ENCODE data around the gene TMEM43. TPM values are rescaled to one million over a fixed set of nuclear protein-coding genes. Genes with fewer than 3 reads are reported as not detected.

Gene TMEM43
- total RNA-seq, 1 donor from 2014 or later = 79.2 TPM

- Histone ChIP-seq H2AFZ (ENCODE audit: low read depth, low read length) (no peak overlapping the region), H3K79me2 (ENCODE audit: insufficient read depth, low read length) (no peaks in the 10 kb centered on the region), H3K4me1 (ENCODE audit: insufficient read depth, low read length) (peaks cover 19% of the 10 kb centered on the region), H3K4me3 (ENCODE audit: insufficient read depth, low read depth, low read length) (no peak overlapping the region), H3K27me3 (ENCODE audit: insufficient read depth, low read length) (no peaks in the 10 kb centered on the region), H3K4me2 (ENCODE audit: low read length) (no peak overlapping the region), H3K36me3 (ENCODE audit: insufficient read depth, low read length) (peaks cover 30% of the 10 kb centered on the region), H3K9me3 (ENCODE audit: insufficient read depth, low read depth, low read length) (no peaks in the 10 kb centered on the region), H3K9ac (ENCODE audit: low read length) (no peak overlapping the region), H3K27ac (ENCODE audit: low read depth, low read length) (no peak overlapping the region), H4K20me1 (ENCODE audit: insufficient read depth, low read length) (peaks cover 3% of the 10 kb centered on the region)
- Mint-ChIP-seq H3K9me3 (ENCODE audit: unreplicated experiment) (no peaks in the 10 kb centered on the region), H3K27ac (ENCODE audit: unreplicated experiment) (no peak overlapping the region), H3K4me3 (ENCODE audit: unreplicated experiment) (no peak overlapping the region), H3K4me1 (ENCODE audit: low read depth, unreplicated experiment) (peaks cover 29% of the 10 kb centered on the region), H3K27me3 (ENCODE audit: low read depth, unreplicated experiment) (no peaks in the 10 kb centered on the region), H3K36me3 (ENCODE audit: low read depth, unreplicated experiment) (peaks cover 21% of the 10 kb centered on the region)
- DNase-seq (ENCODE audit: low read depth) (no peak), FAIRE-seq (no peak)
- TF ChIP-seq EZH2 (IDR thresholded peaks at IDR 0.05; ENCODE audit: insufficient read depth, low read length) (no peak), CTCF (IDR thresholded peaks at IDR 0.05; ENCODE audit: insufficient read depth, low read depth, low read length) (no peak)
Measured at GRCh38 chr3:14139771-14140170, 14.9 kb downstream of the TMEM43 start.

- peaks cover 21% of the 10 kb centered on the region for H3K36me3 Mint-ChIP-seq (ENCODE audit: low read depth, unreplicated experiment)
- Histone ChIP-seq H3K79me2 (ENCODE audit: insufficient read depth, low read length) (no peaks in the 10 kb centered on the region), H3K9ac (ENCODE audit: low read length) (no peak overlapping the region), H3K36me3 (ENCODE audit: insufficient read depth, low read length) (peaks cover 22% of the 10 kb centered on the region), H3K4me2 (ENCODE audit: low read length) (no peak overlapping the region), H2AFZ (ENCODE audit: low read depth, low read length) (no peak overlapping the region), H3K27me3 (ENCODE audit: insufficient read depth, low read length) (no peaks in the 10 kb centered on the region), H3K9me3 (ENCODE audit: insufficient read depth, low read depth, low read length) (no peaks in the 10 kb centered on the region), H3K27ac (ENCODE audit: low read depth, low read length) (no peak overlapping the region), H3K4me1 (ENCODE audit: insufficient read depth, low read length) (peaks cover 28% of the 10 kb centered on the region), H3K4me3 (ENCODE audit: insufficient read depth, low read depth, low read length) (no peak overlapping the region), H4K20me1 (ENCODE audit: insufficient read depth, low read length) (peaks cover 3% of the 10 kb centered on the region)
- H3K27me3 Mint-ChIP-seq (ENCODE audit: low read depth, unreplicated experiment) = no peaks in the 10 kb centered on the region
- no peak for DNase-seq (ENCODE audit: low read depth)
- peak overlapping the region; percentile 66 for H3K27ac Mint-ChIP-seq (ENCODE audit: unreplicated experiment)
- no peak for FAIRE-seq
- no peak for TF ChIP-seq CTCF (IDR thresholded peaks at IDR 0.05; ENCODE audit: insufficient read depth, low read depth, low read length)
- no peak for TF ChIP-seq EZH2 (IDR thresholded peaks at IDR 0.05; ENCODE audit: insufficient read depth, low read length)
- H3K4me1 Mint-ChIP-seq (ENCODE audit: low read depth, unreplicated experiment) = peaks cover 35% of the 10 kb centered on the region
- no peaks in the 10 kb centered on the region for H3K9me3 Mint-ChIP-seq (ENCODE audit: unreplicated experiment)
- no peak overlapping the region for H3K4me3 Mint-ChIP-seq (ENCODE audit: unreplicated experiment)
Measured at GRCh38 chr3:14140668-14141067, 15.8 kb downstream of the TMEM43 start.

GRCh38 chr3:14141144-14141543, 16.3 kb downstream of the TMEM43 start:
- H3K4me2 ChIP-seq (ENCODE audit: low read length) = no peak overlapping the region
- H3K27me3 ChIP-seq (ENCODE audit: insufficient read depth, low read length) = no peaks in the 10 kb centered on the region
- H3K36me3 ChIP-seq (ENCODE audit: insufficient read depth, low read length) = peaks cover 18% of the 10 kb centered on the region
- no peaks in the 10 kb centered on the region for H3K79me2 ChIP-seq (ENCODE audit: insufficient read depth, low read length)
- Mint-ChIP-seq H3K4me3 (ENCODE audit: unreplicated experiment) (no peak overlapping the region), H3K36me3 (ENCODE audit: low read depth, unreplicated experiment) (peaks cover 16% of the 10 kb centered on the region), H3K27me3 (ENCODE audit: low read depth, unreplicated experiment) (no peaks in the 10 kb centered on the region), H3K9me3 (ENCODE audit: unreplicated experiment) (no peaks in the 10 kb centered on the region), H3K27ac (ENCODE audit: unreplicated experiment) (no peak overlapping the region), H3K4me1 (ENCODE audit: low read depth, unreplicated experiment) (peaks cover 37% of the 10 kb centered on the region)
- no peak for TF ChIP-seq CTCF (IDR thresholded peaks at IDR 0.05; ENCODE audit: insufficient read depth, low read depth, low read length)
- no peak for TF ChIP-seq EZH2 (IDR thresholded peaks at IDR 0.05; ENCODE audit: insufficient read depth, low read length)
- peaks cover 30% of the 10 kb centered on the region for H3K4me1 ChIP-seq (ENCODE audit: insufficient read depth, low read length)
- H4K20me1 ChIP-seq (ENCODE audit: insufficient read depth, low read length) = peaks cover 3% of the 10 kb centered on the region
- no peaks in the 10 kb centered on the region for H3K9me3 ChIP-seq (ENCODE audit: insufficient read depth, low read depth, low read length)
- DNase-seq (ENCODE audit: low read depth) (peak; percentile 25), FAIRE-seq (no peak)
- H3K27ac ChIP-seq (ENCODE audit: low read depth, low read length) = no peak overlapping the region
- no peak overlapping the region for H2AFZ ChIP-seq (ENCODE audit: low read depth, low read length)
- no peak overlapping the region for H3K9ac ChIP-seq (ENCODE audit: low read length)
- no peak overlapping the region for H3K4me3 ChIP-seq (ENCODE audit: insufficient read depth, low read depth, low read length)

Data from astrocyte (in vitro differentiated cells and primary cell).